Ecto neural progenitor cell (in vitro differentiated cells): Measurements from ENCODE around the gene TFPI2.
"Not testable (repeated sequence)": the region's sequence is repeated elsewhere in the genome, so short reads cannot be mapped to it uniquely, and the experiment has no call there.

ENCODE experiments used
- DNase-seq: peaks from one replicate; pipeline ENCODE4 v3.0.0-alpha.2; 2018; ENCODE audit warnings: low spot score

TFPI2 gene

DNA sequence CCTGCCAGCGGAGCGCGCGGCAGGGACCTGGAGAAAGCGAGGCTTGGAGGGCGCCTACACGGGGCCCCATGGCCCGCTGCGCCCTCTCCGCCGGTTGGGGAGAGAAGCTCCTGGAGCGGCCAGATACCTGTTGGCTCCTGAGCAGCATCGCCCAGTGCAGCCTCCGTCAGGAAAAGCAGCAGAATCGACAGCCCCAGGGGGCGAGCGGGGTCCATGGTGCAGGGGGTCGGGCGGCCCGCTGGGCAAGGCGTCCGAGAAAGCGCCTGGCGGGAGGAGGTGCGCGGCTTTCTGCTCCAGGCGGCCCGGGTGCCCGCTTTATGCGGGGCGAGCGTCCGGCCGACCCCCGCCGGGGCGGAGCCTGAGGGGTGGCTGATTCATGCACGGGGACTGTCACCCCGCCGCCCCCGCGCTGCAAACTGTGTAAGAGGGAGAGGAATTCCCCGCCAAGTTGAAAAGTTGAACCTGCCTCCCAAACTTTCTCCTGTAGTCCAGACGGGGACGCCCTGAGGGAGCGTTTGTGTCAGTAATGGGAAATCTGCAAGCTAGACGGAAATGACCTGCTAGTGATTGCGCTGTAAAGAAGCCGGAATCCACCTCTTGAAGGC, at the start of gene TFPI2:
Gene TFPI2, minus strand, starts transcription at position 290 of the 605 bp plus-strand sequence. Its CDS starts 75 bp downstream, at position 215.
- peak; percentile 70 for DNase-seq

DNA sequence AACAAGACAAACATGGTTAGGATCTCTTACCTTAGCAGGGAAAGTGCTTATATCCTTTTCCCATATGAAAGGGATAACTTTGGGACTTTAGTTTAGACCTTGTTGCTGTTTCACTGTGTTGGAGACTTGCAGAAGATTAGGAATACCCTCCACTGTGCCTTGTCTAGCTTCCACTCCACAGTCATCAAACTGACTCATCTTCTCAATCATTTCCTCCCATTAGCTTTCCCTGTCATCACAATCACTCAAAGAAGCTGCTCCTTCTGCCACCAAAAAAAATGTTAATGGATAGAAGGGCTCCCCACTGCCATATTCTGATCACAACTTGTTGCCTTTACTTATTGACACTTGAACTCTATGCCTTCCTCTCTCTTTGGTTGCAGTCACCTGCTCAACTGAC, 47.7 kb upstream of the TFPI2 start:
- no peak for DNase-seq

DNA sequence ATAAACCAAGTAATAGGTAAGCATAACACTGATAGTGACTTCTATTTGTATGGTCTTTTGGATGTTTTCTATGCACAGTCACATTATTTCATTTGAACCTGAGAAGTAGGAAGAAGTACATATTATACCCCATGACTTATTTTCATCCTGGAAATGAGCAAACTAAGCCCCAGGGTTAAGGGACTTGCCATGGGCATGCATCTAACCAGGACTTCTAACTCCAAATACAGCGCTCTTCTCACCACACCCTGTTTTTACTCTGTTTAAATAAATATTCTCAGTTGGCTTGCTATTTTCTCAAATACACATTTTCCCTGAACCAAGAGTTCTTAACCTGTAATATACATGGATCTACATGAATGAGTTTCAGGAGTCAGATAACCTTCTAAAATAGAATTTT, 47.3 kb upstream of the TFPI2 start:
- DNase-seq: no peak

DNA sequence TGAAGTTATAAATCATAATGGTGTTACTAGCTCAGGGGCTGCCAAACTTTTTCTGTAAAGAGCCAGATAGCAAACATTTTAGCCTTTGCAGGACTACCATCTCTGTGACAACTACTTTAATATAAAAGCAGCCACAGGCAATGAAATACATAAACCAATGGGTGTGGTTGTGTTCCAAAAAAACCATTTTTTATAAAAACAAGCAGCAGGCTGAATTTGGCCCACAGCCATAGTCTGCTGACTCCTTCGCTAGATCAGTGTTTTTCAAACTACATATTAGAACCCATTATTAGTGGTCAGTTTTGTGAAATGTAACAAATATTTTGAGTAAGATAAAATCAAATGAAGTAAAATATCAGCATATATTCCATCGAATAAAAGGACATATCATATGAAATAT, 44.5 kb upstream of the TFPI2 start:
- DNase-seq: no peak

- no peak for DNase-seq
These were observed 42.6 kb upstream of the TFPI2 start for GRCh38 chr7:93933156-93933555.

DNA sequence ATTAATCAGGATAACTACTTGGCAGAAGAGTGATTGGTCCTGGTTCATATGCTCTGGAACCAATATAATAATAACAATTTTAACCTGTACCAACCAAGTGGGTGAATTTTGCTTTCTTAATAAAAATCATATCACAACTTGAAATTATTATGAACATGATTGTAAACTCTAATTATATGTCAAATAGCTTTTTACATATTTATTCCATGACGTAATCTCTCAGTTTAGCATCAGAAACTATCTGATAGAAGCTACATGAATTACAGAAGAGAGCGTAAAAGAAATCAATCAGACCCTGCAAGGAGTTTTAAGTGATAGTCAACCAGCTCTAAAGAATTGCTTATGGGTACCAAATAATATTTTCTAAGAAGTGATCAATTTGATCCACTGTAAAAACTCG, 41.1 kb upstream of the TFPI2 start:
- DNase-seq: no peak

- DNase-seq: no peak
These were observed 37.0 kb upstream of the TFPI2 start for GRCh38 chr7:93927585-93927984.

DNA sequence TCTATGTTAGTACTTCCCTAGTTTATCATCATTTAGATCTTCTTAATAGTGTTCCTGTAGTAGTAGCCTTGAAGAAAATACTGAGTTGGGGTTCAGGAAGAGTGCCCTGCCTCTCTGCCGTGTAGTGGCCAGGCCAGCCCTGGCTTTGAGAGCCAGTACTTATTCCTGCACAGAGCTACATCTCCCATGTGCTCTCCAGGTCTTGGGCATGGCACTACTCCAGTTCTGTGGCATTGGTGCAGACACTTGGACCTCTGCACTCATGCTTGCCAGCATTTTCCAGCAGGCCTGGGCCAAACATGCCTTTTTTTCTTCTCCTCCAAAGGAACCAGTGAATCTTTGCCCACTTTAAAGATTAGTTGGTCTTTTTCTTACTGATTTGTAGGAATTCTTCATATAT, 36.2 kb upstream of the TFPI2 start:
- DNase-seq: no peak

GRCh38 chr7:93923942-93924341, 33.4 kb upstream of the TFPI2 start:
- DNase-seq: no peak

GRCh38 chr7:93923296-93923695, 32.7 kb upstream of the TFPI2 start:
- no peak for DNase-seq

DNA sequence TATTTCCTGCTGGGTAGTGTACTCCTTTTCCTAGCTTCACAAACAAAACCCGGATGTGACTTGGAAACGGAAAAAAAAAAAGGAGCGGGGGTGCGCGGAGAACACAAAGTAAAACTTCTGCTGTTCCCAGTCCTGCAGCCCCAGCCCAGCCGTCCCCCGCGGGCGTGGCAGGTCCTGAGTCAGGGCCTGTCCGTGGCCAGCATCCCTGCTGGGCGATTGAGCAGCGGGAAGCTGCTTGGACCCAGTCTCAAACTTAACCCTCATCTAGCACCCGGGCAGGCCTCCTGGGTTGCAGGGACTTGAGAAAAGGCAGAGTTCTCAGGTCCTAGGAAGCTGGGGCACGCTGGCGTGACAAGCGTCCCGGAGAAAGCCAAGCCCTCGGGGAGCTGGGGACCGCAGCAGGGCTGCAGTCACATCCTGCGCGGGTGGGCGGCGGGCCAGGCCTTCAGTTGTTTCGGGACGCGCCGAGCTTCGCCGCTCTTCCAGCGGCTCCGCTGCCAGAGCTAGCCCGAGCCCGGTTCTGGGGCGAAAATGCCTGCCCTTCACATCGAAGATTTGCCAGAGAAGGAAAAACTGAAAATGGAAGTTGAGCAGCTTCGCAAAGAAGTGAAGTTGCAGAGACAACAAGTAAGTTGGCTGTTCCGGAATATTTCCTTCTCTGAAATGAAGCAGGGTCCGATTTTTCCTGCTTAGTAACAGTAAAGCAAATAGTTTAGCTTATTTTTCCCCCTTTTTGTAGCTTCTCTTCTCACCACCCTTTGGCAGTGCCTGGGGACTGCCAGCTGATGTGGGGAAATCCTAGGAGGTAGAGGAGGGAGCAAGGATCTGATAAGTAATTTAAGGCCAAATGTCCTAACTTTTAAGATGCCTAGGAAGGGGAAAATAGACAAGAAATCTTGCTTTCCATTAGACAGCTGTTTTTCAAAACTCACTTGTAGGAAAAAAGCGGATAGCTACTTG, 31.3 kb upstream of the TFPI2 start, which contains the start of gene GNG11:
Gene GNG11, plus strand, starts transcription at position 129 of the 960 bp plus-strand sequence. Its CDS starts 403 bp downstream, at position 532.
- DNase-seq: peak; percentile 76

- no peak for DNase-seq
These were observed 30.6 kb upstream of the TFPI2 start for GRCh38 chr7:93921186-93921585.

GRCh38 chr7:93920496-93921182, 30.1 kb upstream of the TFPI2 start:
- DNase-seq: no peak

DNA sequence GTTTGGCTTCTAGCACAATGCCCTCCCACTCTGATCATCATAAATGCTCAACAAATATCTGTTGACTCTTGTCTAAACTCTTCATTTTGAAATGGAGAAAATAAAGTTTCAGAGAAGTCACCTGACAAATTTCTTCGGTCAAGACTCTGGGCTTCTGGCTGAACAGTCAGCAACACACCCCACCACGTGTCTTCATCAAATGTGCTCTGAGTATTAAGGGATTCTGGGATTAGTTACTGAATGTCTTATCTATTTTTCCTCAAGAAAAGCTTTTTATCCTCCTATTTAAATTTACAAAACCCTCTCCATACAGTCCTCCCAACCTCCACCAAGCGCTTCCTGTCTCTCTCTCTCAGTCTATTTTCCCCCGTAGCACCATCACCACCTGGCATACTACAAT, 25.8 kb upstream of the TFPI2 start:
- DNase-seq: not testable (repeated sequence)

- DNase-seq: not testable (repeated sequence)
These were observed 25.3 kb upstream of the TFPI2 start for GRCh38 chr7:93915888-93916287.

GRCh38 chr7:93915206-93915842, 24.8 kb upstream of the TFPI2 start:
- DNase-seq: not testable (repeated sequence)

DNA sequence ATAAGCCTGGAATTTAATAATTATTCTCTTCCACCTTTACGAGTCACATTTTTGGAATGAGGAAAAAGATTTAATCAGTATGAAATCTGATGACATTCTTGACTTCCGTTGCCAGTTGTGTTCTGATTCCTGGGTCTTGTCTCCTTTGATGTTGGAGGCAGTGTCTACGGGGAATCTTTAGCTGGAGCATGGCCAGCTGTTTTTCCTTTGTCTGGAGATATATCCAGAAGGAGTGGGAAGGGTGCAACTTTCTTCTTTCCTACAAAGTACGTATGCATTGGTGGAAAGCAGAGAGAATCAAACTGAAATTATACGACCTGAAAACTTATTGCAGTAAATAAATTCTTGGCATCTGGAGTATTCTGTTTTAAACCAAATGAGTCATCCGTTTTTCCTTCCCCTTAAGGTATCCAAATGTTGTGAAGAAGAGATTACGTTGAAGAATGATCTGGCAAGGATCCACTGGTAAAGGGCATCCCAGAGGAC, 24.1 kb upstream of the TFPI2 start:
- DNase-seq: no peak

DNA sequence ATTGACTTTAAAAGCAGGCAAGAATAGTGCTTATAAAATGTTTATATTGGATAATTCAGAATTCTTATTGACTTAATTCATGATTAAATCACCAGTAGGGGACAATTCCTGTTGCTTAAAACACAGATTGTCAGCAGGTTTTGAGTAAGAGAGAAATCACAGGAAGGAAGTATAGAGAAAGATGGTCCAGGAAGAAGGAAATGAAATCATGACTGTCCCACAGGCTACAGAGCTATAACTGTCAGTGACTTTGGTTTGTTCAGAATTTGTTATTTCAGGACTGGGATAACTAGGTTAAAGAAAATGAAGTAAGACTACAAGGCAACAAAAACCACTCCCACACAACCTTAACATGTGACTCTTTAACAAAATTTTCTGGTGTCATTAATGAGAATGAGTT, 22.6 kb upstream of the TFPI2 start:
- no peak for DNase-seq

DNA sequence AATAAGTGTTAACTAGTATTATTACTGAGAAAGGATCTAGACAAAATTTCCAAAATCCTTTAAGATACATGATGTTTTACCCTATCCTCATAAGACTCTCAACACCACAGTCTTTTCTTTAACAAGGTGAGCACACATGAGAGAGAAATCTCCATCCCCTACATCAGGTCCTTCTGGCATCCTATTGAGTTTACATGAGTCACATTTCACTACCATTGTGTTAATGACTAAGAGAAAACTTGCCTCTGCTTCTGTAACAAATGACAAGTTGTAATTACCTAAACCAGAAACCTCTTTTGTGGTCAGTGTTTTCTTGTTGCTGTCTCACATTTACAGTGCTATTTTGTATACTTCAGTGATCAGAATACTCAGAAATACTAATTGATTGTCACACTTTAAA, 21.1 kb upstream of the TFPI2 start:
- not testable (repeated sequence) for DNase-seq

DNA sequence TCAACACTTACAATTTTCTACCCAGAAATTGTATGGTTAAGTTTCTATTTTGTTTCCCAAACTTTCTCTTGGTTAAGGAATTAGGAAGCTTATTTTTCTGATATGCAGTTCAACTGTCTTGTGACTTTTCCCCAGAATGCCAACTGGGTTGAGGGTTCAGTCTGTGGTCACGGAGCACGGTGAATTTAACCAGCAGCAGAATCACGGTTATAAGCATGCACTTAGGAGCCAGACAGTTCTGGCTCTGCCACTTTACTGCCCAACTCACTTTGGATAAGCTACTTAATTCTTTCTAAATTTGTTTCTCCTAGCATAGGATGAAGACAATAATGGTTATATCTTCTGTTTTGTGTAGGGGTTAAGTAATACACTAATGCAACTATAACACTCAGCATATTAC, 20.7 kb upstream of the TFPI2 start:
- DNase-seq: not testable (repeated sequence)

DNA sequence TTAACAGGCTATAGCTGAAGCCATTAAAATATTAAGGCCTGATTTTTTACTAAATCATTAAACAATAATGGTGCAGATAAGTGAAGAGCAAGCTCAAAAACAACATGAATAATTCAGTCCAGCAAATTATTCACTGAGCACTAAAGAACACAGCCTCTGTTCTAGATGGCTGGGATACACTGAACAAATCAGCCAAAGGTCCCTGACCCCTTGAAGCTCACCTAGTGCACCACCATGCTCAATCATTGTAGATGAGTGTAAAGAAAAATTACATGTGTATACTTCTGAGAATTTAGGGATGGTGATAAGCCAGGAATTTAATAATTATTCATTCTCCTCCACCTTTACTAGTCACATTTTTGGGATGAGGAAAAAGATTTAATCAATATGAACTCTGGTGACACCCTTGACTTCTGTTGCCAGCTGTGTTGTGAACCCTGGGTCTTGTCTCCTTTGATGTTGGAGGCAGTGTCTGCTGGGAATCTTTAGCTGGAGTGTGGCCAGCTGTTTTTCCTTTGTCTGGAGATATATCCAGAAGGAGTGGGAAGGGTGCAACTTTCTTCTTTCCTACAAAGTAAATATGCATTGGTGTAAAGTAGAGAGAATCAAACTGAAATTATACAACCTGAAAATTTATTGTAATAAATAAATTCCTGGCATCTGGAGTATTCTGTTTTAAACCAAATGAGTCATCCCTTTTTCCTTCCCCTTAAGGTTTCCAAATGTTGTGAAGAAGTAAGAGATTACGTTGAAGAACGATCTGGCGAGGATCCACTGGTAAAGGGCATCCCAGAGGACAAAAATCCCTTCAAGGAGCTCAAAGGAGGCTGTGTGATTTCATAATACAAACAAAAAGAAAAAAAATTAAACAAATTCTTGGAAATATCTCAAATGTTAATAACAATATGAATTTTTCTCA, 19.8 kb upstream of the TFPI2 start:
- no peak for DNase-seq
